ENCODE results near the gene CLMP.

DNA sequence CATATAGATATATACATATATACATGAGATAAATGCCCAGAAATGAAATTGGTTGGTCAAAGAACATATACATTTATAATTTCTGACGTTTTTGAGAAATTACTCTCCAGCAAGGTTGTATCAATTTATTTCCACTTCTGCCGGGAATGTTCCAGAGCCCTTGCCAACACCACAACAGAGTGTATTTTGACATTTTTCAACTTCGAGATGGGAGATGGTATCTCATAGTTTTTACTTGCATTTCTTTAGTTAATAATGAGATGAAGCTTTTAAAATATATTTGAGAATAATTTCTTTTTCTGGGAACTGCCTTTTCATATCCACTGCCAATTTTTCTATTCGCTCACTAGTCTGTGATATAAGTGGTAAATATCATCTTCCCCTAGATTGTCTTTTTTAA is 19.3 kb upstream of the CLMP start:
- TF ChIP-seq NANOG (IDR thresholded peaks at IDR 0.05; ENCODE audit: borderline replicate concordance) (no peak), JUNB (IDR thresholded peaks at IDR 0.05; ENCODE audit: unreplicated experiment) (no peak), ZNF114 (CRISPR knock-in tag; IDR thresholded peaks at IDR 0.05) (no peak), POLR2AphosphoS5 (IDR thresholded peaks at IDR 0.05; ENCODE audit: low read depth) (no peak), EZH2 (IDR thresholded peaks at IDR 0.05; ENCODE audit: low read depth, unreplicated experiment) (no peak), STAT1 (IDR thresholded peaks at IDR 0.05; ENCODE audit: unreplicated experiment) (no peak), CREB1 (CRISPR knock-in tag; IDR thresholded peaks at IDR 0.05; ENCODE audit: low read depth) (no peak), EZH2phosphoT487 (IDR thresholded peaks at IDR 0.05; ENCODE audit: unreplicated experiment) (no peak), ZNF331 (CRISPR knock-in tag; IDR thresholded peaks at IDR 0.05; ENCODE audit: low read depth) (no peak)
- TF ChIP-seq, protein P1, sequence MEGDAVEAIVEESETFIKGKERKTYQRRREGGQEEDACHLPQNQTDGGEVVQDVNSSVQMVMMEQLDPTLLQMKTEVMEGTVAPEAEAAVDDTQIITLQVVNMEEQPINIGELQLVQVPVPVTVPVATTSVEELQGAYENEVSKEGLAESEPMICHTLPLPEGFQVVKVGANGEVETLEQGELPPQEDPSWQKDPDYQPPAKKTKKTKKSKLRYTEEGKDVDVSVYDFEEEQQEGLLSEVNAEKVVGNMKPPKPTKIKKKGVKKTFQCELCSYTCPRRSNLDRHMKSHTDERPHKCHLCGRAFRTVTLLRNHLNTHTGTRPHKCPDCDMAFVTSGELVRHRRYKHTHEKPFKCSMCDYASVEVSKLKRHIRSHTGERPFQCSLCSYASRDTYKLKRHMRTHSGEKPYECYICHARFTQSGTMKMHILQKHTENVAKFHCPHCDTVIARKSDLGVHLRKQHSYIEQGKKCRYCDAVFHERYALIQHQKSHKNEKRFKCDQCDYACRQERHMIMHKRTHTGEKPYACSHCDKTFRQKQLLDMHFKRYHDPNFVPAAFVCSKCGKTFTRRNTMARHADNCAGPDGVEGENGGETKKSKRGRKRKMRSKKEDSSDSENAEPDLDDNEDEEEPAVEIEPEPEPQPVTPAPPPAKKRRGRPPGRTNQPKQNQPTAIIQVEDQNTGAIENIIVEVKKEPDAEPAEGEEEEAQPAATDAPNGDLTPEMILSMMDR (conservative IDR thresholded peaks at IDR 0.05; ENCODE audit: low read depth in 2 of 2): no peak
- TF ChIP-seq, protein P2, sequence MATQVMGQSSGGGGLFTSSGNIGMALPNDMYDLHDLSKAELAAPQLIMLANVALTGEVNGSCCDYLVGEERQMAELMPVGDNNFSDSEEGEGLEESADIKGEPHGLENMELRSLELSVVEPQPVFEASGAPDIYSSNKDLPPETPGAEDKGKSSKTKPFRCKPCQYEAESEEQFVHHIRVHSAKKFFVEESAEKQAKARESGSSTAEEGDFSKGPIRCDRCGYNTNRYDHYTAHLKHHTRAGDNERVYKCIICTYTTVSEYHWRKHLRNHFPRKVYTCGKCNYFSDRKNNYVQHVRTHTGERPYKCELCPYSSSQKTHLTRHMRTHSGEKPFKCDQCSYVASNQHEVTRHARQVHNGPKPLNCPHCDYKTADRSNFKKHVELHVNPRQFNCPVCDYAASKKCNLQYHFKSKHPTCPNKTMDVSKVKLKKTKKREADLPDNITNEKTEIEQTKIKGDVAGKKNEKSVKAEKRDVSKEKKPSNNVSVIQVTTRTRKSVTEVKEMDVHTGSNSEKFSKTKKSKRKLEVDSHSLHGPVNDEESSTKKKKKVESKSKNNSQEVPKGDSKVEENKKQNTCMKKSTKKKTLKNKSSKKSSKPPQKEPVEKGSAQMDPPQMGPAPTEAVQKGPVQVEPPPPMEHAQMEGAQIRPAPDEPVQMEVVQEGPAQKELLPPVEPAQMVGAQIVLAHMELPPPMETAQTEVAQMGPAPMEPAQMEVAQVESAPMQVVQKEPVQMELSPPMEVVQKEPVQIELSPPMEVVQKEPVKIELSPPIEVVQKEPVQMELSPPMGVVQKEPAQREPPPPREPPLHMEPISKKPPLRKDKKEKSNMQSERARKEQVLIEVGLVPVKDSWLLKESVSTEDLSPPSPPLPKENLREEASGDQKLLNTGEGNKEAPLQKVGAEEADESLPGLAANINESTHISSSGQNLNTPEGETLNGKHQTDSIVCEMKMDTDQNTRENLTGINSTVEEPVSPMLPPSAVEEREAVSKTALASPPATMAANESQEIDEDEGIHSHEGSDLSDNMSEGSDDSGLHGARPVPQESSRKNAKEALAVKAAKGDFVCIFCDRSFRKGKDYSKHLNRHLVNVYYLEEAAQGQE (IDR thresholded peaks at IDR 0.05; ENCODE audit: unreplicated experiment): no peak
